Measurements from ENCODE around the gene GASK1A.

- TF ChIP-seq CTCF (IDR thresholded peaks at IDR 0.05) (no peak), POLR2A (IDR thresholded peaks at IDR 0.05) (no peak)
These were observed 97.0 kb downstream of the GASK1A start for GRCh38 chr3:43075904-43076661.

All from body of pancreas (tissue), 4 donors.